Uterus (tissue), 4 donors: ENCODE measurements around the gene MYZAP. TPM values are rescaled to one million over a fixed set of nuclear protein-coding genes. Genes with fewer than 3 reads are reported as not detected.

Experiments used
- DNase-seq, 2 donors: peaks; one replicate each; pipeline ENCODE4 v3.0.0-alpha.2; 2019 to 2020
- H3K27ac ChIP-seq, 2 donors: fragments of 200-600 bp; sonication (generic); 1 replicate in 1 of 2; 2 replicates in 1 of 2; pipeline ENCODE4 v1.5.1; 2016 to 2018
- H3K27me3 ChIP-seq, 2 donors: fragments of 200-600 bp; sonication (generic); one replicate each; pipeline ENCODE4 v1.5.1; 2018 to 2019; ENCODE audit warnings: control low read depth in 1 of 2
- H3K36me3 ChIP-seq, 2 donors: fragments of 200-600 bp; sonication (generic); one replicate each; pipeline ENCODE4 v1.5.1; 2019; ENCODE audit warnings: control low read depth in 1 of 2
- H3K4me1 ChIP-seq, 2 donors: fragments of 200-600 bp; sonication (generic); one replicate each; pipeline ENCODE4 v1.5.1; 2018 to 2019; ENCODE audit warnings: control low read depth in 1 of 2
- H3K4me3 ChIP-seq, 2 donors: fragments of 200-600 bp; sonication (generic); 1 replicate in 1 of 2; 2 replicates in 1 of 2; pipeline ENCODE4 v1.5.1; 2018 to 2019; ENCODE audit warnings: mild to moderate bottlenecking in 1 of 2
- H3K9me3 ChIP-seq, 2 donors: fragments of 200-600 bp; sonication (generic); one replicate each; pipeline ENCODE4 v1.5.1; 2019; ENCODE audit warnings: control low read depth in 1 of 2
- POLR2A ChIP-seq, 2 donors: fragments of 450-650 bp; IDR thresholded peaks; one replicate each; pipeline ENCODE4 v1.6.1; 2016; ENCODE audit warnings: antibody characterized with exemption in 2 of 2, mild to moderate bottlenecking in 1 of 2, moderate library complexity in 1 of 2
- intact Hi-C: fragments of 100-400 bp; cut with DNase I; formaldehyde crosslinking; loops from one replicate; pipeline ENCODE4 v1.15.1; 2023; ENCODE audit warnings: low total_unique reads
- total RNA-seq, 4 donors: library from RNA; depleted of rRNA in 3 of 4; stranded (reverse); fragments of >200 nt in 3 of 4; gene quantifications; one replicate each; pipeline versions ENCODE4 v1.1.0 to v1.2.4, GENCODE V29; 2014 to 2023
- TF ChIP-seq, protein P1 (sequence below), 4 experiments: fragments of 200-600 bp in 2 of 4; fragments of 450-650 bp in 2 of 4; sonication (generic) in 2 of 4; IDR thresholded peaks; one replicate each; pipeline ENCODE4 v1.5.1; 2016 to 2019; ENCODE audit warnings: antibody characterized with exemption in 4 of 4, mild to moderate bottlenecking in 2 of 4, moderate library complexity in 1 of 4
- donor health status: DM: yes; HTN: yes; CAD: no.

Gene MYZAP
- total RNA-seq, 4 donors from 2014 or later, result 7.7 to 22.5 (median 18.2) TPM

DNA sequence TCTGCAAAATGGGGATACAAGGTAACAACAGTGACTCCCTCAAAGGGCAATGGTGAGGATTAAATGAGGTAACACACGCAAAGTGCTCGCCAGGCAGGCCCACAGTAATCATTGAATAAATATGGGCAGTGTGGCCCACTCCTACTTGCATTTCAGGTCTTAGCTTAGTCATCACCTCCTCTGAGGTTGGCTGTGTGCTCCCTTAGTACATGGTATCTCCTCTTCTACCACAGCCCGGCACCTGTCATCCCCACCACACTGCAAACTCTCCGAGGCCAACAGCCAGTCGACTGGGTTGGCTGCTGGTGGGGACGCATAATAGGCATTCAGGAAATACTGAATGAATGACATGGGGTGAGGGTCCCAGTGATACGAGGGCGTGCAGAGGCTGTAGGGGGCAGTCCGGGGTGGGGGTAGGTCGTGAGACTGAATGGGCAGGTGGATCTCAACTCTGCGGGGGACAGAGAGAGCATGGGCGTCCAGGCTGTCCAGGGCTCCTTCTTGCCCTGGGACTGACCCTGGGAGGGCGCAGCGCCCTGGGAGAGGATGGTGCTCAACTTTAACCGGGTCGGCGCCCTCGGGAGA, 375 bp upstream of the MYZAP start:
- Histone ChIP-seq H3K4me1 (peaks cover 5 to 12% of the 10 kb centered on the region in 2 donors), H3K36me3 (no peaks in the 10 kb centered on the region), H3K27ac (peak overlapping the region; percentile 85 to 90), H3K27me3 (no peaks in the 10 kb centered on the region), H3K4me3 (peak overlapping the region; percentile 44 to 68), H3K9me3 (no peaks in the 10 kb centered on the region)
- intact Hi-C loops, result no loop called here
- no peak for DNase-seq
- TF ChIP-seq POLR2A (IDR thresholded peaks at IDR 0.05), result no peak
- TF ChIP-seq, protein P1, sequence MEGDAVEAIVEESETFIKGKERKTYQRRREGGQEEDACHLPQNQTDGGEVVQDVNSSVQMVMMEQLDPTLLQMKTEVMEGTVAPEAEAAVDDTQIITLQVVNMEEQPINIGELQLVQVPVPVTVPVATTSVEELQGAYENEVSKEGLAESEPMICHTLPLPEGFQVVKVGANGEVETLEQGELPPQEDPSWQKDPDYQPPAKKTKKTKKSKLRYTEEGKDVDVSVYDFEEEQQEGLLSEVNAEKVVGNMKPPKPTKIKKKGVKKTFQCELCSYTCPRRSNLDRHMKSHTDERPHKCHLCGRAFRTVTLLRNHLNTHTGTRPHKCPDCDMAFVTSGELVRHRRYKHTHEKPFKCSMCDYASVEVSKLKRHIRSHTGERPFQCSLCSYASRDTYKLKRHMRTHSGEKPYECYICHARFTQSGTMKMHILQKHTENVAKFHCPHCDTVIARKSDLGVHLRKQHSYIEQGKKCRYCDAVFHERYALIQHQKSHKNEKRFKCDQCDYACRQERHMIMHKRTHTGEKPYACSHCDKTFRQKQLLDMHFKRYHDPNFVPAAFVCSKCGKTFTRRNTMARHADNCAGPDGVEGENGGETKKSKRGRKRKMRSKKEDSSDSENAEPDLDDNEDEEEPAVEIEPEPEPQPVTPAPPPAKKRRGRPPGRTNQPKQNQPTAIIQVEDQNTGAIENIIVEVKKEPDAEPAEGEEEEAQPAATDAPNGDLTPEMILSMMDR (IDR thresholded peaks at IDR 0.05), result no peak

DNA sequence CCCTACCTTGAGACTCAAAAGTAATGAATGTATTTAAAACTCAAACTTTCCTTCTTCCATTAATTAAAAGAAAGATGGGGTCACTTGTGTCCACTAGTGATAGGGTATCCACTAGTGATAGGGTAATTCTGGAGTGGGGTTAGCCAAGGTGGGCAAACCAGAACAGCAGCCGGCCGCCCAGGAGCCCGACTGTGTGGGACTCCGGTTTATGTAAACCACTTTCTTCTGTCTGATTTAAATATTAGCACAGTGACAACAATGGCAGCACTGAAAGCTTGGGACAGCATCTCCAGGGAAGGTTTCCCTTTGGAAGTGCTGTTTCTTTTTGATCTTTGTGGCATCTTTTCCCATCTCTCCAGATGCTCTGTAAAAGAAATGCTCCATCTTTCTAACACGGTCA, 722 bp downstream of the MYZAP start:
- intact Hi-C loops, result no loop called here
- no peaks in the 10 kb centered on the region for H3K9me3 ChIP-seq
- H3K27ac ChIP-seq, result peak overlapping the region; percentile 85 to 90
- no peak for DNase-seq
- H3K4me3 ChIP-seq, result peak overlapping the region; percentile 44 to 68
- H3K36me3 ChIP-seq, result no peaks in the 10 kb centered on the region
- TF ChIP-seq POLR2A (IDR thresholded peaks at IDR 0.05), result no peak
- TF ChIP-seq, protein P1 (IDR thresholded peaks at IDR 0.05), result no peak
- no peaks in the 10 kb centered on the region for H3K27me3 ChIP-seq
- peaks cover 5 to 12% of the 10 kb centered on the region in 2 donors for H3K4me1 ChIP-seq

DNA sequence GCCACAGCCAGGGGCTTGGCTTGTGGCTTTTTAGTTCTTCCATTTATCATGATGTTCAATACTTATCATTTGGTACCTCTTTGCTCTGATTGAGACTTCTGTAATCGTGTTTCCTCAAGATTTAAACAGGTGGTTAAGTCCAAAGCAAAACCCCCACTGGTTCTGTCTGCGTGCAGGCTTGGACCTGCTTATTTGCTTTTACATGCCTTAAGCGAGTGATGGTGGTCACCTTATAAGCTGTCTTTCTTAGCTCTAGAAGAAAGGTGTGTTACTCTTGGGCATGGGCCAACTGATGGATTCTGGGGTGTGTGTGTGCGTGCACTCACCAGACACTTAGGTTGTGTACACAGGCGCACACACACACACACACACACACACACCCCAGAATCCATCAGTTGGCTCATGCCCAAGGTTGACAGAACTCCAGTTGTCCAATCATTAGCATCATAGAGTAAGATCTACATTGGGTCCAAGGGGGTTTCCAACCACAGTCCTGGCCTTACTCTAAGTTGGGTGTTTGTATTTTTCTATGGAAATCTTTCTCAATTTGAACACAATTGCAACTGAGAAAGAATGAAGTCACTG, 1.2 kb downstream of the MYZAP start:
- no peaks in the 10 kb centered on the region for H3K36me3 ChIP-seq
- H3K9me3 ChIP-seq, result no peaks in the 10 kb centered on the region
- DNase-seq, result no peak
- H3K27me3 ChIP-seq, result no peaks in the 10 kb centered on the region
- TF ChIP-seq, protein P1 (IDR thresholded peaks at IDR 0.05), result no peak
- no peak for TF ChIP-seq POLR2A (IDR thresholded peaks at IDR 0.05)
- H3K4me1 ChIP-seq, result peaks cover 5 to 12% of the 10 kb centered on the region in 2 donors
- H3K27ac ChIP-seq, result peak overlapping the region; percentile 85 to 90
- peak overlapping the region; percentile 44 to 68 for H3K4me3 ChIP-seq
- intact Hi-C loops, result no loop called here

DNA sequence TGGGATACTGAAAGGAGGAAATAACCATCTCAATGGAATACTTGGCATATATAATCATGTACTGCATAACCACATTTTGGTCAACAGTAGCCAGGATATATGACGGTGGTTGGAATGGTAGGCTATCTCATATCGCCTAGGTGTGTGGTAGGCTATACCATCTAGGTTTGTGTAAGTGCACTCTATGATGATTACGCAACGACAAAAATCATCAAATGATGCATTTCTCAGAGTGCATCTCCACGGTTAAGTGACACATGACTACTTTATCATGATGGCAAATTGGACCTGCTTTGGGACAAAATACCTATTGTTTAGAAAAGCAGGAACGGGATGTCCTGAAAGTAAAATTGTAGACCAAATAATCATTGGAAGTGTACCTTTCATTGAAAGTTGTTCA, 2.8 kb downstream of the MYZAP start:
- Histone ChIP-seq H3K27ac (peak overlapping the region; percentile 75 to 85), H3K9me3 (no peaks in the 10 kb centered on the region), H3K36me3 (no peaks in the 10 kb centered on the region), H3K27me3 (no peaks in the 10 kb centered on the region), H3K4me1 (peaks cover 5 to 12% of the 10 kb centered on the region in 2 donors), H3K4me3 (no peak overlapping the region)
- no peak for DNase-seq
- intact Hi-C loops, result no loop called here
- TF ChIP-seq, protein P1 (IDR thresholded peaks at IDR 0.05), result no peak
- TF ChIP-seq POLR2A (IDR thresholded peaks at IDR 0.05), result no peak

DNA sequence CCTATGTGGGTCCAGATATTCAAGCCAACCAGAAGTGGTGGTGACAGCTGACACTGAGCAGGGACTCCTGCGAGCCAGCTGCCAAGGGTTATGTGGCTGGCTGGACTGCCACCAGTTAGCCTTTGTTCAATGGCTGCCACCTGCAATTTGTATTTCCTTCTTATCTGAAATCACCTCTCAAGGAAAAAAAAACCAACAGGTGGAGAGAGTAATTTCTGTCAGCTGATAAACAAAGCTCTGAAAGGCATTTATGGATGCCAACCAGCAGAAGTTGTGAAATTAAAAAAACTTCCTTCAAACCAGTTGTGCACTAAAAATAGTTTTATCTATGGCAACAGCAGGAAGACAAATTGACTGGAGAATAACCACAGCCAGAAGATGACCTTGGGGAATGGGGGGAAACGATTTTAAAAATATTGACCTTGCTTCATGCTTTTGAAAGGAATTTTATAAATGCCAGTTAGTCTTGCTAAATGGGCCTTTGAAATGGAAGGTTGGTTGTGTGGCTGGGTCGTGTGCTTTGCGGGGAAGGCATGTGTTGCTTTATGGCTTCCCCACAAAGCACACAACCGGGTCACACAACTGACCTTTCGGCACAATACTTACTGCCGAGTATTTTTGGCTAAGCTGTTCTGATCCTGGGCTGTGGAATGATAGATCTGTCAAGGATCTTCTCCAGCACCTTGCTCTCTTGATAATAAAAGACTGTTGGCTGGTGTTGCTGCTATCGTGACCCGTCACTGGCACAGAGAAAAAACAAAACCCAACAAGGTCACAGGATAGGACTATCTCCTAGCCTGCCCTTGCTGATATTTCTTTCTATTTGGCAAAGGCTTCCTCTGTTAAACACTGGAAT, 3.5 kb downstream of the MYZAP start:
- no peaks in the 10 kb centered on the region for H3K9me3 ChIP-seq
- TF ChIP-seq, protein P1 (IDR thresholded peaks at IDR 0.05), result no peak
- TF ChIP-seq POLR2A (IDR thresholded peaks at IDR 0.05), result no peak
- H3K27me3 ChIP-seq, result no peaks in the 10 kb centered on the region
- DNase-seq, result no peak
- H3K4me3 ChIP-seq, result no peak overlapping the region
- peak overlapping the region; percentile 75 to 81 for H3K27ac ChIP-seq
- H3K4me1 ChIP-seq, result peaks cover 5 to 12% of the 10 kb centered on the region in 2 donors
- intact Hi-C loops, result no loop called here
- H3K36me3 ChIP-seq, result no peaks in the 10 kb centered on the region
